HG03565 (cell line): Measurements from ENCODE around the gene NKX2-3.

Source experiments
- ATAC-seq: cut with Tn5 transposase; IDR thresholded peaks from one replicate; pipeline ENCODE4 v1.9.1; 2021; ENCODE audit warnings: mild to moderate bottlenecking, moderate library complexity; ENCODE audit not compliant: unreplicated experiment

The NKX2-3 gene

DNA sequence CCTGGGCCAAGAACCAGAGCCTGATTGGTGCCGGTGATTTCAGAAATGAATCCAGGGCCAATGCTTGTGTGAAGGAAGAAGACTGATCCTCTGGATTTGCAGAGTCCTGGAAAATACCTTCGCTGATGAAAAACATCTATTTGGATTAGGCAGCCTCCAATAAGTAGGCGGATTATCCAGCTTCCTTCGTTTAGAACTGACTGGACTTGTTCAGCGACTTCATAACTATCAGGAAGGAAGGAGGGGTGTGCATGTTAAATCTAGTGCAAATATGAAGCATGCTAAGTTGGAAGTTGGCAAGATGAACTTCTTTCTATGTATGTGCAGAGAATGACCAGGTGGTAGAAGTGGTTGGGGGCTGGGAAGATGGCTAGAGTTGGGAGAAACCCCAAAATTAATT lies 41.0 kb downstream of the NKX2-3 start:
- ATAC-seq, result no peak

DNA sequence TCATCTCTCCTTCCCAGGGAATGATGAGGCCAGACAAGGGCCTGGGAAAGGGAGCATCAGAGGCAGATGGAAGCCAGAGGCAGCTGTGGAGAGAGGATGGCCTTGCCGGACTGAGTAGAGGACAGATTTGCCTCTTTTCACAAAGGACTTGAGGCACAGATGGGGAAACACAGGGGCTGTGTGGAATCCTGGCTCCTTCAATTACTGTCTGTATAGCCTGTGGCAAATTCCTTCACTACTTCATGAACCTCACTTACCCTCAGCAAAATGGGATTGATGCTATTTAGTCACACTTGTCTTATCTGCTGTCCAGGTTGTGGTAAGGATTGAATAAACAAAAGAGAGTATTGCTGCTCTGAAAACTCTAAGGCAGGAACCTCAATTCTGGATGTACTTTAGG lies 47.2 kb downstream of the NKX2-3 start:
- no peak for ATAC-seq

DNA sequence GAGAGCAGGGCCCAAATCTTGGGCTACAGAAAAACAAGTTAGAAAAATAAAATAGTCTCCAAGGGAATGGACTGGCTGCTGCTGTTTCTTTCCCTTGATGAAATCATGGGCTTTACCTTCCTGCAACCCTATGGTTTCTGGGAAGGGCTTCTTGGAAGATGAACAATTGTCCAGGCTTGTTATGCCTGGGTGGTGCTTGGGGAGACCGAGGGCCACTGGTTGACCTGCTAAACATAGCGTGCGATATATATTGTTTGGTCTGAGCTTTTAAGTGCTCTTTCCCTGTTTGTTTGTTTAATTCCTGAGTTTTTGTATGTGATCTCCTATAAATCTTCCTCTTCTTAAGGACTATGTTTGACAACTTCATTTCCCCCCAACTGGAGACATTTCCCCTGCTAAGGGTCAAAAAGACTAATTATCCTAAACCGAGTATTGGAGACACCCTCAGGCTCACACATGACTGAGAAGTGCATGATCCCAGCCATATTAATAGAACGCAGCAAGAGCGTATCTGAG lies 49.6 kb downstream of the NKX2-3 start:
- ATAC-seq, result no peak

DNA sequence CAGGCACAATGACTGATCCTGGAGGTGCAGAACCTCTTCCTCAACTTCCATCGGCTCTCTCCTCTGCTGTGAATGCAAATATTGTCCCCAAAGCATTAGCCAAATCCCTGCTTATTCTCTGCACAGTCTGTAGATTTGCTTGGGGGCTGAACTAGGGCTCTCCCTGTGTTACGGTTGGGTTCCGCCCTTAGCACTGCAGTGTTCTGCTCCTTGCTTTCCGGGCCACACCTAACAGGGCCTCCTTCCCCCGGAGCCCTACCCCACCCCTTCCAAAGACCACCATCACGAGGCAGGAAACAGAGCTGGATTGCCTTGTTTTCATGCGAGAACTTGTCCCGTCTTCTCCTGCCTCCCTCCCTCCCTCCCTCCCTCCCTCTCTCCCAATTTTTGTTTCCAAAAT lies 50.9 kb downstream of the NKX2-3 start:
- no peak for ATAC-seq
